HT1080 (cell line): Measurements from ENCODE around the gene CRHBP. TPM values are rescaled to one million over a fixed set of nuclear protein-coding genes. Genes with fewer than 3 reads are reported as not detected.
"Not testable (repeated sequence)": the region's sequence is repeated elsewhere in the genome, so short reads cannot be mapped to it uniquely, and the experiment has no call there.

ENCODE experiments used
- DNase-seq: peaks from one replicate; pipeline ENCODE4 v3.0.0-alpha.2; 2015; ENCODE audit warnings: low read depth
- polyA plus RNA-seq, 2 experiments: library from polyadenylated mRNA; depleted of rRNA; stranded (reverse); fragments of >200 nt; gene quantifications; 2 replicates each; pipeline ENCODE4 v1.2.3, GENCODE V29; 2015
- total RNA-seq: library from RNA; depleted of rRNA; stranded (reverse); fragments of >200 nt; shearing (Covaris generic); gene quantifications from 2 replicates; pipeline ENCODE4 v1.2.3, GENCODE V29; 2014; rRNA removed

Gene CRHBP
- 0.10 and 0.20 TPM in 2 replicates for total RNA-seq
- polyA plus RNA-seq (2015; cell fraction: cytosol; rRNA removed) = 0.03 TPM in 1 of 2 replicates, not detected in the other
- not detected in 2 replicates for polyA plus RNA-seq (2015; cell fraction: nucleus; rRNA removed)

GRCh38 chr5:76952795-76953536, at the start of gene CRHBP:
CRHBP (plus strand) TSS chr5:76953045; CDS start chr5:76953135, 90 bp downstream.
- no peak for DNase-seq

- DNase-seq = no peak
Measured at GRCh38 chr5:76908166-76908565, 44.7 kb upstream of the CRHBP start.

GRCh38 chr5:76910344-76910933, 42.4 kb upstream of the CRHBP start:
- not testable (repeated sequence) for DNase-seq

GRCh38 chr5:76914671-76915070, 38.2 kb upstream of the CRHBP start:
- not testable (repeated sequence) for DNase-seq

- DNase-seq = no peak
Measured at GRCh38 chr5:76918539-76918938, 34.3 kb upstream of the CRHBP start.

- DNase-seq = no peak
Measured at GRCh38 chr5:76920491-76920890, 32.4 kb upstream of the CRHBP start.

- no peak for DNase-seq
Measured at GRCh38 chr5:76926329-76927105, 26.3 kb upstream of the CRHBP start.

- no peak for DNase-seq
Measured at GRCh38 chr5:76927961-76928360, 24.9 kb upstream of the CRHBP start.

GRCh38 chr5:76930083-76930482, 22.8 kb upstream of the CRHBP start:
- no peak for DNase-seq

GRCh38 chr5:76938177-76938576, 14.7 kb upstream of the CRHBP start:
- no peak for DNase-seq

GRCh38 chr5:76941000-76941399, 11.8 kb upstream of the CRHBP start:
- no peak for DNase-seq

- DNase-seq = no peak
Measured at GRCh38 chr5:76941442-76941841, 11.4 kb upstream of the CRHBP start.

- DNase-seq = peak; percentile 70
Measured at GRCh38 chr5:76942581-76942980, 10.3 kb upstream of the CRHBP start.

- DNase-seq = no peak
Measured at GRCh38 chr5:76943006-76943405, 9.8 kb upstream of the CRHBP start.

GRCh38 chr5:76944638-76945037, 8.2 kb upstream of the CRHBP start:
- DNase-seq = no peak

GRCh38 chr5:76945238-76945637, 7.6 kb upstream of the CRHBP start:
- DNase-seq = not testable (repeated sequence)

- DNase-seq = no peak
Measured at GRCh38 chr5:76946090-76946489, 6.8 kb upstream of the CRHBP start.

- no peak for DNase-seq
Measured at GRCh38 chr5:76947082-76947503, 5.8 kb upstream of the CRHBP start.

GRCh38 chr5:76953551-76954382, 922 bp downstream of the CRHBP start:
- no peak for DNase-seq

GRCh38 chr5:76954383-76954763, 1.5 kb downstream of the CRHBP start:
- no peak for DNase-seq

GRCh38 chr5:76956033-76956432, 3.2 kb downstream of the CRHBP start:
- no peak for DNase-seq
